GM12878 (cell line): ENCODE results near the gene NPTN.

ENCODE experiments used
- EP300 ChIP-seq, 2 experiments: fragments of 150-350 bp in 1 of 2; IDR thresholded peaks; 2 replicates each; pipeline ENCODE4 v1.6.1; 2011 to 2012; ENCODE audit warnings: low read depth in 2 of 2, low read length in 2 of 2, borderline replicate concordance in 1 of 2, improper control_type of control experiment in 1 of 2, inconsistent platforms in 1 of 2; ENCODE audit not compliant: control insufficient read depth in 1 of 2
- MXI1 ChIP-seq: fragments of 150-350 bp; IDR thresholded peaks from 2 replicates; pipeline ENCODE4 v1.6.1; 2011; ENCODE audit warnings: low read depth, mild to moderate bottlenecking, inconsistent platforms, low read length, improper control_type of control experiment
- PKNOX1 ChIP-seq: fragments of 450-650 bp; IDR thresholded peaks from 2 replicates; pipeline ENCODE4 v1.6.1; 2016; ENCODE audit warnings: mild to moderate bottlenecking
- POLR2A ChIP-seq: IDR thresholded peaks from 2 replicates; pipeline ENCODE4 v1.6.1; 2011; ENCODE audit warnings: low read depth, mild to moderate bottlenecking, low read length

GRCh38 chr15:73647259-73648013, 14.2 kb upstream of the NPTN start:
- TF ChIP-seq POLR2A (no peak), EP300 (IDR thresholded peaks at IDR 0.05; ENCODE audit: borderline replicate concordance in 1 of 2, control insufficient read depth in 1 of 2, low read depth in 2 of 2, low read length in 2 of 2) (no peak), MXI1 (no peak), PKNOX1 (no peak)
